ENCODE results near the gene RSRC1. TPM values are rescaled to one million over a fixed set of nuclear protein-coding genes. Genes with fewer than 3 reads are reported as not detected.

RSRC1 gene
- total RNA-seq, 1 experiment from 2014 or later, result 49.4 TPM

DNA sequence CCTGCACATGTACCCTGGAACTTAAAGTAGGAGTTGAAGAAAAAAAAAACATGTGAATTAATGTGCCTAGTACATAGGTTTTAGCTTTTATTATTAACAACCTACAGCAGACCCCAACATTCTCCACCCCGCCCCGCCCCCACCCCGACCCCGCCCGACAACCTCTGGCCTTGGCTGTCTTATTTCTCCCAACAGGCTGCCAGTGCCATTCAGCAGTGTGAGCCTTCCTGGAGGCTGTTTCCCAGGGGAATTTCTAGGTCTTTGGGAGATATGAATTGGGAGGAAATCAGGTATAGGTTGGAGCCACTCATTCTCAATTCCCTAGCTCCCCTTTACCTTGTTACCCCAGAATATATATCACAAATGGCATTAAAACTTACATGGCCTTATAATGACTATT lies 452.8 kb downstream of the RSRC1 start:
- ChIA-PET CTCF (no interaction called here), POLR2A (interaction anchor here (0.7 kb wide), 1 partner anchor 951 kb away, joined by 4 read pairs; no protein-coding TSS in a partner anchor)
- DNase-seq (ENCODE audit: low read depth, low spot score) (no peak), ATAC-seq (no peak)
- in situ Hi-C loops (cut with HindIII; ENCODE audit: low pct_unique_long_range_greater_than_20kb, low sequenced_read_pairs), result no loop called here
- Histone ChIP-seq H3K9me3 (ENCODE audit: control insufficient read depth, insufficient read depth, low read depth, low read length) (no peaks in the 10 kb centered on the region), H3K27ac (ENCODE audit: low read length) (no peak overlapping the region), H3K4me3 (ENCODE audit: low read depth in 2 of 2, low read length in 2 of 2) (no peak overlapping the region), H3K36me3 (ENCODE audit: control insufficient read depth, insufficient read depth, low read length) (no peaks in the 10 kb centered on the region), H3K4me1 (ENCODE audit: control insufficient read depth, insufficient read depth, low read length) (no peaks in the 10 kb centered on the region), H3K27me3 (ENCODE audit: control insufficient read depth, insufficient read depth, low read length) (no peaks in the 10 kb centered on the region; the same call in 1 of the 2 replicates)
- no TSS peak for BruUV-seq (replicated peaks)
- intact Hi-C loops (cut with micrococcal nuclease; ENCODE audit: unreplicated experiment), result no loop called here
- TF ChIP-seq, protein P1, sequence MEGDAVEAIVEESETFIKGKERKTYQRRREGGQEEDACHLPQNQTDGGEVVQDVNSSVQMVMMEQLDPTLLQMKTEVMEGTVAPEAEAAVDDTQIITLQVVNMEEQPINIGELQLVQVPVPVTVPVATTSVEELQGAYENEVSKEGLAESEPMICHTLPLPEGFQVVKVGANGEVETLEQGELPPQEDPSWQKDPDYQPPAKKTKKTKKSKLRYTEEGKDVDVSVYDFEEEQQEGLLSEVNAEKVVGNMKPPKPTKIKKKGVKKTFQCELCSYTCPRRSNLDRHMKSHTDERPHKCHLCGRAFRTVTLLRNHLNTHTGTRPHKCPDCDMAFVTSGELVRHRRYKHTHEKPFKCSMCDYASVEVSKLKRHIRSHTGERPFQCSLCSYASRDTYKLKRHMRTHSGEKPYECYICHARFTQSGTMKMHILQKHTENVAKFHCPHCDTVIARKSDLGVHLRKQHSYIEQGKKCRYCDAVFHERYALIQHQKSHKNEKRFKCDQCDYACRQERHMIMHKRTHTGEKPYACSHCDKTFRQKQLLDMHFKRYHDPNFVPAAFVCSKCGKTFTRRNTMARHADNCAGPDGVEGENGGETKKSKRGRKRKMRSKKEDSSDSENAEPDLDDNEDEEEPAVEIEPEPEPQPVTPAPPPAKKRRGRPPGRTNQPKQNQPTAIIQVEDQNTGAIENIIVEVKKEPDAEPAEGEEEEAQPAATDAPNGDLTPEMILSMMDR (IDR thresholded peaks at IDR 0.05), result no peak
- TF ChIP-seq SIN3A (IDR thresholded peaks at IDR 0.05; ENCODE audit: borderline replicate concordance, insufficient read depth, low read depth, low read length) (no peak), POLR2AphosphoS5 (IDR thresholded peaks at IDR 0.05; ENCODE audit: low read depth, low read length) (no peak), TCF7L2 (IDR thresholded peaks at IDR 0.05; ENCODE audit: low read depth, low read length) (no peak)
- TF ChIP-seq, protein P2, sequence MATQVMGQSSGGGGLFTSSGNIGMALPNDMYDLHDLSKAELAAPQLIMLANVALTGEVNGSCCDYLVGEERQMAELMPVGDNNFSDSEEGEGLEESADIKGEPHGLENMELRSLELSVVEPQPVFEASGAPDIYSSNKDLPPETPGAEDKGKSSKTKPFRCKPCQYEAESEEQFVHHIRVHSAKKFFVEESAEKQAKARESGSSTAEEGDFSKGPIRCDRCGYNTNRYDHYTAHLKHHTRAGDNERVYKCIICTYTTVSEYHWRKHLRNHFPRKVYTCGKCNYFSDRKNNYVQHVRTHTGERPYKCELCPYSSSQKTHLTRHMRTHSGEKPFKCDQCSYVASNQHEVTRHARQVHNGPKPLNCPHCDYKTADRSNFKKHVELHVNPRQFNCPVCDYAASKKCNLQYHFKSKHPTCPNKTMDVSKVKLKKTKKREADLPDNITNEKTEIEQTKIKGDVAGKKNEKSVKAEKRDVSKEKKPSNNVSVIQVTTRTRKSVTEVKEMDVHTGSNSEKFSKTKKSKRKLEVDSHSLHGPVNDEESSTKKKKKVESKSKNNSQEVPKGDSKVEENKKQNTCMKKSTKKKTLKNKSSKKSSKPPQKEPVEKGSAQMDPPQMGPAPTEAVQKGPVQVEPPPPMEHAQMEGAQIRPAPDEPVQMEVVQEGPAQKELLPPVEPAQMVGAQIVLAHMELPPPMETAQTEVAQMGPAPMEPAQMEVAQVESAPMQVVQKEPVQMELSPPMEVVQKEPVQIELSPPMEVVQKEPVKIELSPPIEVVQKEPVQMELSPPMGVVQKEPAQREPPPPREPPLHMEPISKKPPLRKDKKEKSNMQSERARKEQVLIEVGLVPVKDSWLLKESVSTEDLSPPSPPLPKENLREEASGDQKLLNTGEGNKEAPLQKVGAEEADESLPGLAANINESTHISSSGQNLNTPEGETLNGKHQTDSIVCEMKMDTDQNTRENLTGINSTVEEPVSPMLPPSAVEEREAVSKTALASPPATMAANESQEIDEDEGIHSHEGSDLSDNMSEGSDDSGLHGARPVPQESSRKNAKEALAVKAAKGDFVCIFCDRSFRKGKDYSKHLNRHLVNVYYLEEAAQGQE (IDR thresholded peaks at IDR 0.05; ENCODE audit: insufficient read depth in 1 of 2, low read depth in 2 of 2, low read length in 1 of 2), result no peak

DNA sequence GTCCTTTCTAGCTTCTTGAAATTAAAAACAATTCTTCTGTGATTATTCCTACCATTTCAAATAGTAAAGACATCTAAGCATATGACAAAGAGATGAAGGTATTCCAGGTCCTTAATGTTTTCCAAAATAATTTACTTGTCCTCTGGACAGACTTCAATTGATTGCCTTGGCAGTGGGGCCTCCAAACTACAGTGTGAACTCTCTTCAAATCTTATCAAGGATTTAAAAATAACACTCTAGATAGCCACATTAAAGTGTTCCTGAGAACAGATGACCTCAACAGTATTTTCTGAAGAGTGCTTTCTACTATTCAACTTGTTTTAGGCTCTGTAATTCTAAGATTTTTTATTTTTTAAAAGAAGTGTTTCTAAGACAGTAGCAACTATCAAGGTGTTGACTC lies 453.2 kb downstream of the RSRC1 start:
- no peaks in the 10 kb centered on the region for H3K36me3 ChIP-seq (ENCODE audit: control insufficient read depth, insufficient read depth, low read length)
- H3K4me3 ChIP-seq (ENCODE audit: low read depth in 2 of 2, low read length in 2 of 2), result no peak overlapping the region
- ATAC-seq (no peak), DNase-seq (ENCODE audit: low read depth, low spot score) (no peak)
- TF ChIP-seq, protein P1 (IDR thresholded peaks at IDR 0.05), result no peak
- TF ChIP-seq SIN3A (IDR thresholded peaks at IDR 0.05; ENCODE audit: borderline replicate concordance, insufficient read depth, low read depth, low read length) (no peak), TCF7L2 (IDR thresholded peaks at IDR 0.05; ENCODE audit: low read depth, low read length) (no peak), POLR2AphosphoS5 (IDR thresholded peaks at IDR 0.05; ENCODE audit: low read depth, low read length) (no peak)
- TF ChIP-seq, protein P2 (IDR thresholded peaks at IDR 0.05; ENCODE audit: insufficient read depth in 1 of 2, low read depth in 2 of 2, low read length in 1 of 2), result no peak
- intact Hi-C loops (cut with micrococcal nuclease; ENCODE audit: unreplicated experiment), result no loop called here
- ChIA-PET POLR2A (no interaction called here), CTCF (no interaction called here)
- H3K27ac ChIP-seq (ENCODE audit: low read length), result no peak overlapping the region
- in situ Hi-C loops (cut with HindIII; ENCODE audit: low pct_unique_long_range_greater_than_20kb, low sequenced_read_pairs), result no loop called here
- no peaks in the 10 kb centered on the region for H3K4me1 ChIP-seq (ENCODE audit: control insufficient read depth, insufficient read depth, low read length)
- H3K27me3 ChIP-seq (ENCODE audit: control insufficient read depth, insufficient read depth, low read length), result no peaks in the 10 kb centered on the region; the same call in 1 of the 2 replicates
- BruUV-seq (replicated peaks), result no TSS peak
- H3K9me3 ChIP-seq (ENCODE audit: control insufficient read depth, insufficient read depth, low read depth, low read length), result no peaks in the 10 kb centered on the region
